Skeletal muscle cell (primary cell): ENCODE measurements around the gene FGF3.
"Not testable (repeated sequence)": the region's sequence is repeated elsewhere in the genome, so short reads cannot be mapped to it uniquely, and the experiment has no call there.

Source experiments
- DNase-seq: peaks from one replicate; pipeline ENCODE4 v3.0.0-alpha.2; 2010; ENCODE audit warnings: low read depth
- H3K4me3 ChIP-seq: 2 replicates; pipeline ENCODE4 v1.5.1; 2011; ENCODE audit warnings: low read depth, mild to moderate bottlenecking, control low read depth, low read length, moderate library complexity

Gene FGF3

GRCh38 chr11:69787457-69787856, 31.8 kb downstream of the FGF3 start:
- no peak overlapping the region for H3K4me3 ChIP-seq
- no peak for DNase-seq

GRCh38 chr11:69781241-69781640, 38.0 kb downstream of the FGF3 start:
- H3K4me3 ChIP-seq: no peak overlapping the region
- DNase-seq: no peak

- H3K4me3 ChIP-seq: no peak overlapping the region
- no peak for DNase-seq
Measured at GRCh38 chr11:69778373-69778772, 40.8 kb downstream of the FGF3 start.

- DNase-seq: no peak
- no peak within 1 kb of the TSS for H3K4me3 ChIP-seq
Measured at GRCh38 chr11:69775163-69775755, 44.0 kb downstream of the FGF3 start, which contains the start of gene FGF4. TSS of gene FGF4 (minus strand) at chr11:69775341. CDS start at chr11:69775084, 257 bp downstream.

- no peak for DNase-seq
- H3K4me3 ChIP-seq: no peak overlapping the region
Measured at GRCh38 chr11:69774354-69775162, 44.7 kb downstream of the FGF3 start.

GRCh38 chr11:69773626-69774353, 45.4 kb downstream of the FGF3 start:
- no peak overlapping the region for H3K4me3 ChIP-seq
- DNase-seq: no peak

GRCh38 chr11:69771466-69771865, 47.8 kb downstream of the FGF3 start:
- no peak overlapping the region for H3K4me3 ChIP-seq
- no peak for DNase-seq

- DNase-seq: no peak
- no peak overlapping the region for H3K4me3 ChIP-seq
Measured at GRCh38 chr11:69770540-69770939, 48.7 kb downstream of the FGF3 start.

GRCh38 chr11:69765498-69765995, 53.7 kb downstream of the FGF3 start:
- DNase-seq: no peak
- H3K4me3 ChIP-seq: no peak overlapping the region

- not testable (repeated sequence) for DNase-seq, H3K4me3 ChIP-seq
Measured at GRCh38 chr11:69764918-69765317, 54.3 kb downstream of the FGF3 start.

- no peak for DNase-seq
- no peak overlapping the region for H3K4me3 ChIP-seq
Measured at GRCh38 chr11:69760319-69760718, 58.9 kb downstream of the FGF3 start.
